Lower leg skin (tissue), 4 donors: ENCODE results near the gene BACE2. TPM values are rescaled to one million over a fixed set of nuclear protein-coding genes. Genes with fewer than 3 reads are reported as not detected.

ENCODE experiments used
- microRNA-seq, 2 donors: library from miRNA; unstranded; fragments of <30 nt; microRNA quantifications; one replicate each; pipeline ENCODE4, GENCODE V29; 2016; ENCODE audit warnings: borderline replicate concordance in 2 of 2, borderline number of aligned reads in 1 of 2
- total RNA-seq, 4 donors: library from RNA; depleted of rRNA; stranded (reverse); fragments of >200 nt; gene quantifications; one replicate each; pipeline ENCODE4 v1.1.0, GENCODE V29; 2016

BACE2 gene
- total RNA-seq, 4 donors from 2014 or later = 12.2 to 44.7 (median 27.2) TPM

Small RNA genes within 50 kb of the gene (microRNA-seq; reads per million reads assigned to microRNA genes)
- 0 reads per million in 2 donors for gene MIR3197

Other genes with a start within 250 kb of the BACE2 start
- gene FAM3B, start 148.6 kb downstream of the BACE2 start, total RNA-seq = 1 to 10 TPM in 3 of 4 donors, under 1 TPM in 1; 0.59 to 4.6 (median 1.8) TPM
- gene MX2, start 193.9 kb downstream of the BACE2 start, total RNA-seq = 10 to 100 TPM in 1 of 4 donors, 1 to 10 TPM in 3; 1.9 to 10.3 (median 6.0) TPM